ENCODE measurements around the gene OAF. TPM values are rescaled to one million over a fixed set of nuclear protein-coding genes. Genes with fewer than 3 reads are reported as not detected.

Gene OAF
- total and polyA plus RNA-seq, 11 donors = 10.3 to 41.9 (median 19.9) TPM

DNA sequence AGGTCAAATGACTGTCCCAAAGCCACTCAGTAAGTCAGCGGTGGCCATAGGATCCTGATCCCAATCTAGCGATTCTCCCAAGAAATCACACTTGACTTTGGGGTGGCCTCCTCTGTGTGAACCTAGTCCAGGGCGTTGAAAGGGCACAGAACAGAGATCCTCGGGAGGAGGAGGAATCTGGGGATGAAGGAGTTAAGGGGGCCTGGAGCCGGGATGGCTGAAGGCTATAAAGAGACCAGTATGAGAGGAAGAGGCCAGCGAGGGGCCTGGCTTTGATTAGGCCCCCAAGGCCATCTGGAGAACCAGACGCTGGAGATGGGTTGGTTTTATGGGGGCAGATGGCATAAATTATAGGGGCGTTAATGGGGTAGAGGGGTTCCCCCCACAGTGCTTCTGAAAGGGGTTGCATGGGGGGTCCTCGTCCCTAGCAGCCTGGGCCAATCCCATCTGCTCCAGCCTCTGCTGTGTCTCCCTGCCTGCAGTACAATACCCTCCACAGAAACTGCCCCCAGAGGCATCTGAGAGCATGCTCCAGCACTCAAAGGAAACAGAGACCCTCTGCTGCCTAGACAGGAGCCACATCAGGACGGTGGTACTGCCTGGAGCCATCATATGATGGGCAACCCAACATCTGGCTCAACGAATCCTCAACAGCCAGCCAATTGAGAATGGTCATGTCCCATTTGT is 37.7 kb upstream of the OAF start:
- H3K4me3 ChIP-seq = no peak overlapping the region
- 70 to 78% (median 76%) methylated on average over 11 of the region's 11 CpGs for WGBS, 4 donors
- peaks cover 0 to 52% (median 14%) of the 10 kb centered on the region in 9 donors for H3K27me3 ChIP-seq
- H3K27ac ChIP-seq = no peak overlapping the region
- peaks cover 0 to 26% (median 8%) of the 10 kb centered on the region in 12 donors for H3K4me1 ChIP-seq
- DNase-seq (no peak), ATAC-seq (no peak)
- intact Hi-C loops (cut with DNase I) = loop anchor here in 6 of 10 donors (2.0 to 5.0 kb wide), 7 partner anchors 39 to 691 kb away; partner anchors contain the start of gene OAF (in 1 of the 6)
- no peaks in the 10 kb centered on the region for H3K9me3 ChIP-seq
- no peaks in the 10 kb centered on the region for H3K36me3 ChIP-seq
- TF ChIP-seq, protein P1, sequence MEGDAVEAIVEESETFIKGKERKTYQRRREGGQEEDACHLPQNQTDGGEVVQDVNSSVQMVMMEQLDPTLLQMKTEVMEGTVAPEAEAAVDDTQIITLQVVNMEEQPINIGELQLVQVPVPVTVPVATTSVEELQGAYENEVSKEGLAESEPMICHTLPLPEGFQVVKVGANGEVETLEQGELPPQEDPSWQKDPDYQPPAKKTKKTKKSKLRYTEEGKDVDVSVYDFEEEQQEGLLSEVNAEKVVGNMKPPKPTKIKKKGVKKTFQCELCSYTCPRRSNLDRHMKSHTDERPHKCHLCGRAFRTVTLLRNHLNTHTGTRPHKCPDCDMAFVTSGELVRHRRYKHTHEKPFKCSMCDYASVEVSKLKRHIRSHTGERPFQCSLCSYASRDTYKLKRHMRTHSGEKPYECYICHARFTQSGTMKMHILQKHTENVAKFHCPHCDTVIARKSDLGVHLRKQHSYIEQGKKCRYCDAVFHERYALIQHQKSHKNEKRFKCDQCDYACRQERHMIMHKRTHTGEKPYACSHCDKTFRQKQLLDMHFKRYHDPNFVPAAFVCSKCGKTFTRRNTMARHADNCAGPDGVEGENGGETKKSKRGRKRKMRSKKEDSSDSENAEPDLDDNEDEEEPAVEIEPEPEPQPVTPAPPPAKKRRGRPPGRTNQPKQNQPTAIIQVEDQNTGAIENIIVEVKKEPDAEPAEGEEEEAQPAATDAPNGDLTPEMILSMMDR (IDR thresholded peaks at IDR 0.05) = no peak

DNA sequence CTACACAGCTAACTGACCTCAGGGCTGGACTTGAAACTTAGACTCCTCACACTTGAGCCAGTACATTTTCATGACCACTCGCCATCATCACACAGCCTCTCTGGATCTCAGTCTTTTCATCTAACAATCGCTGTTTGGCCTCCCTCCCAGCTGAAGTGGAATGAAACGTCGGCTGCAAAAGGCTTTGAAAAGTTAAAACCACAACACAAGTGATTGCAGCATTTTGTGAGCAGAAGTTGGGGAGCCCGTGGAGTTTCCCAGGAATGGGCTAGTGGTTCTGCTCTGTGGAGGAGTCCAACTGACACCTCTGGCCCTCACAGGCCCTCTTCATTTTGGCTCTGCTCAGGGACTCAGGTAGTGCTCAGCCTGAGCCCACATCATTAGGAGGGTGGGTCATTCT is 37.0 kb upstream of the OAF start:
- Histone ChIP-seq H3K36me3 (no peaks in the 10 kb centered on the region), H3K4me3 (no peak overlapping the region), H3K27me3 (peaks cover 0 to 45% (median 10%) of the 10 kb centered on the region in 9 donors), H3K9me3 (no peaks in the 10 kb centered on the region), H3K4me1 (peaks cover 0 to 26% (median 7%) of the 10 kb centered on the region in 12 donors), H3K27ac (no peak overlapping the region)
- TF ChIP-seq, protein P1 (IDR thresholded peaks at IDR 0.05) = no peak
- no peak for TF ChIP-seq POLR2A (IDR thresholded peaks at IDR 0.05)
- no peak for DNase-seq
- WGBS, 4 donors = 57 to 74% (median 58%) methylated on average over 5 of the region's 5 CpGs
- ATAC-seq = no peak
- intact Hi-C loops (cut with DNase I) = loop anchor here in 6 of 10 donors (2.0 to 5.0 kb wide), 8 partner anchors 38 to 692 kb away; partner anchors contain the start of gene OAF (in 1 of the 6)

DNA sequence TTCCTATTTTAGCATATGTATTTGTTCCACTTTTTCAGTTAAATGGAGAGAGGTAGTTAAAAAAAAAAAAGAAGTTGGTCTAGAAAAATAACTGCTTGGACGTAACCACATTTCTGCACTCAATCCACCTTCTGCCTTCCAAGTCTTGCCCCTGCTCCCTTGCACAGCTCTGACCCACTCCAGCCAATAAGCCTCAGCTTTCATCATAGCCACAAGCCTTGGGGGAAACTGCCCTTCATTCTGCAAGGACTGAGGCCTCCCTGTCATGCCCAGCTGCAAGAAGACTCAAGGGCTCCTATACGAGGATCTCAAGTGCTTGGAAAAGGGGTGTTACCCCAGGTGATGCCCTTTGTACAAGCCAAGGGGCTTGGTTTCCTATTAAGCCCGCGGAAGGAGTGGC is 36.0 kb upstream of the OAF start:
- DNase-seq (no peak), ATAC-seq (no peak)
- Histone ChIP-seq H3K27ac (no peak overlapping the region), H3K27me3 (peaks cover 0 to 43% (median 5%) of the 10 kb centered on the region in 9 donors), H3K4me3 (no peak overlapping the region), H3K4me1 (peaks cover 0 to 26% (median 9%) of the 10 kb centered on the region in 12 donors), H3K9me3 (no peaks in the 10 kb centered on the region), H3K36me3 (no peaks in the 10 kb centered on the region)
- no peak for TF ChIP-seq POLR2A (IDR thresholded peaks at IDR 0.05)
- TF ChIP-seq, protein P1 (IDR thresholded peaks at IDR 0.05) = no peak
- intact Hi-C loops (cut with DNase I) = loop anchor here in 4 of 10 donors (2.0 to 5.0 kb wide), 5 partner anchors 37 to 693 kb away; partner anchors contain the start of gene OAF (in 2 of the 4)
- WGBS, 4 donors = 83 to 86% (median 86%) methylated on average over 4 of the region's 4 CpGs

DNA sequence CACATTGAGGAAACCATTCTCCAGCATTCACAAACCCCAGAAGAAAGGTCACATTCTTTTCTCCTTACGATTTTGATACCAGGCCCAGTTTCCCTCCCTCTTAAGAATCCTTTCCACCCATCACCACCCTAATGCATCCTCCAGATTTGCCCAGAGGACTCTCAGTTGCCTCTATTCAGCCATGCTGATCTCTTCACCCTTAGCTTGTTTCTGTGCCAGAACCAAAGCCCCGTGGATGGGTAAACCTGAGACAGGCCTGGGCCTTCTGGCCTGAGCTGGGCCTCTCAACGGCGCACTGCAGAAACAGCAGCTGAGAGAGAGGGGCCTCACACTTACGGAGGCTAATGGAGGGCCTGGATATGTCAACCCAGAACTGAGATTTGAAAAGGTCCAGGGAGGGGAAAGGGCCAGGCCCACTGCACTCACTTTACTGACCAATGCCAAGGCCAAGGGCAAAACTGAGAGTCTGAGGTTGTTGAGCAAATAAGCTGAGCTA is 32.2 kb upstream of the OAF start:
- no peaks in the 10 kb centered on the region for H3K36me3 ChIP-seq
- TF ChIP-seq POLR2A (IDR thresholded peaks at IDR 0.05) = no peak
- TF ChIP-seq, protein P1 (IDR thresholded peaks at IDR 0.05) = no peak
- no peaks in the 10 kb centered on the region for H3K9me3 ChIP-seq
- H3K4me1 ChIP-seq = peaks cover 0 to 48% (median 20%) of the 10 kb centered on the region in 12 donors
- peaks cover 0 to 7% (median 0%) of the 10 kb centered on the region in 9 donors for H3K27me3 ChIP-seq
- no peak overlapping the region for H3K4me3 ChIP-seq
- intact Hi-C loops (cut with DNase I) = loop anchor here in 1 of 10 donors (5.0 kb wide), 1 partner anchor 34 kb away; the partner anchor contains the start of gene OAF
- 79 to 85% (median 81%) methylated on average over 5 of the region's 5 CpGs for WGBS, 4 donors
- peak overlapping the region in 9 of 12 donors; percentile 0 to 59 (median 37) for H3K27ac ChIP-seq
- DNase-seq = peak in 1 of 5 donors; percentile 19
- no peak for ATAC-seq

Measured in heart left ventricle (tissue), 16 donors.